HCT116 (cell line): ENCODE results near the gene CD93. TPM values are rescaled to one million over a fixed set of nuclear protein-coding genes. Genes with fewer than 3 reads are reported as not detected.

Experiments
- ATAC-seq: fragments of 200-7000 bp; cut with Tn5 transposase; 2 replicates; pipeline ENCODE4 v1.9.1; 2020; ENCODE audit warnings: mild to moderate bottlenecking, moderate library complexity
- BruUV-seq: library from RNA; stranded (reverse); fragments of 400-500 nt; replicated peaks from 2 replicates; lab custom pipeline; 2021; lab: Mats Ljungman, UMichigan
- CTCF ChIA-PET: fragments of 300-600 bp; sonication (Branson Sonifier 250); formaldehyde crosslinking; loops from one replicate; lab custom pipeline; 2021; ENCODE audit warnings: antibody characterized with exemption; lab: Charles Lee
- POLR2A ChIA-PET: fragments of 300-600, 350-600 bp; sonication (Branson Sonifier 250); formaldehyde crosslinking; loops from one replicate; lab custom pipeline; 2021; ENCODE audit warnings: antibody characterized with exemption; lab: Charles Lee
- RAD21 ChIA-PET, 2 experiments: fragments of 300-600 bp; sonication (Branson Sonifier 250); formaldehyde crosslinking; loops; one replicate each; lab custom pipeline; 2023; ENCODE audit warnings: low total read pairs in 2 of 2; ENCODE audit not compliant: uncharacterized antibody in 2 of 2, unreplicated experiment in 2 of 2, low non-redundant PET in 1 of 2; lab: Charles Lee
- DNase-seq: peaks from one replicate; pipeline ENCODE4 v3.0.0-alpha.2; 2010; ENCODE audit warnings: low read depth, low spot score
- H2AFZ ChIP-seq: fragments of 200-600 bp; shearing (Covaris generic), sonication (generic); 2 replicates; pipeline ENCODE4 v1.6.1; 2017; ENCODE audit warnings: low read depth, mixed run types, mixed read lengths, antibody characterized with exemption, low read length; ENCODE audit not compliant: poor library complexity, severe bottlenecking
- H3K27ac ChIP-seq: 2 replicates; pipeline ENCODE4 v1.5.1; 2012; ENCODE audit warnings: low read depth, low read length
- H3K27me3 ChIP-seq: fragments of 200-600 bp; sonication (generic); 2 replicates; pipeline ENCODE4 v1.6.1; 2016; ENCODE audit warnings: mixed run types, low read length, mixed read lengths; ENCODE audit not compliant: insufficient read depth
- H3K36me3 ChIP-seq, 2 experiments: fragments of 200-500 bp in 1 of 2; fragments of 200-600 bp in 1 of 2; sonication (Bioruptor generic) in 1 of 2; sonication (generic) in 1 of 2; 2 replicates each; pipeline versions ENCODE4 v1.5.1 to v1.6.1; 2014 to 2016; ENCODE audit warnings: low read length in 2 of 2, inconsistent platforms in 1 of 2, mixed read lengths in 1 of 2, mixed run types in 1 of 2; ENCODE audit not compliant: insufficient read depth in 2 of 2, control insufficient read depth in 1 of 2
- H3K4me1 ChIP-seq, 2 experiments: fragments of 200-600 bp in 1 of 2; sonication (generic) in 1 of 2; 2 replicates each; pipeline versions ENCODE4 v1.5.1 to v1.6.1; 2012 to 2017; ENCODE audit warnings: low read length in 2 of 2, inconsistent platforms in 1 of 2, mild to moderate bottlenecking in 1 of 2, mixed read lengths in 1 of 2, mixed run types in 1 of 2, moderate library complexity in 1 of 2; ENCODE audit not compliant: insufficient read depth in 2 of 2, control insufficient read depth in 1 of 2
- H3K4me2 ChIP-seq: fragments of 200-600 bp; sonication (generic); 2 replicates; pipeline ENCODE4 v1.6.1; 2017; ENCODE audit warnings: mixed run types, low read length, mixed read lengths
- H3K4me3 ChIP-seq, 2 experiments: fragments of 200-600 bp in 1 of 2; sonication (generic) in 1 of 2; replicated peaks in 1 of 2; 2 replicates each; pipeline ENCODE4 v1.5.1; 2011 to 2016; ENCODE audit warnings: low read length in 2 of 2, control low read depth in 1 of 2, low read depth in 1 of 2, mild to moderate bottlenecking in 1 of 2, mixed read lengths in 1 of 2, mixed run types in 1 of 2
- H3K79me2 ChIP-seq: fragments of 200-600 bp; sonication (generic); 2 replicates; pipeline ENCODE4 v1.6.1; 2017; ENCODE audit warnings: mild to moderate bottlenecking, mixed run types, low read length, moderate library complexity, mixed read lengths; ENCODE audit not compliant: insufficient read depth
- H3K9ac ChIP-seq: fragments of 200-600 bp; sonication (generic); 2 replicates; pipeline ENCODE4 v1.6.1; 2016; ENCODE audit warnings: low read length, mixed read lengths
- H3K9me2 ChIP-seq: fragments of 200-600 bp; sonication (generic), shearing (Covaris generic); 2 replicates; pipeline ENCODE4 v1.6.1; 2017; ENCODE audit warnings: mixed run types, mild to moderate bottlenecking, moderate library complexity; ENCODE audit not compliant: insufficient read depth
- H3K9me3 ChIP-seq, 2 experiments: fragments of 200-500 bp in 1 of 2; fragments of 200-600 bp in 1 of 2; sonication (Bioruptor generic) in 1 of 2; sonication (generic) in 1 of 2; 2 replicates each; pipeline ENCODE4 v1.6.1; 2014 to 2017; ENCODE audit warnings: low read length in 2 of 2, mixed read lengths in 2 of 2, inconsistent platforms in 1 of 2, low read depth in 1 of 2, mild to moderate bottlenecking in 1 of 2, mixed run types in 1 of 2, moderate library complexity in 1 of 2; ENCODE audit not compliant: control insufficient read depth in 1 of 2, insufficient read depth in 1 of 2
- H4K20me1 ChIP-seq: fragments of 200-600 bp; sonication (generic), shearing (Covaris generic); 2 replicates; pipeline ENCODE4 v1.6.1; 2017; ENCODE audit warnings: mixed run types, mild to moderate bottlenecking, moderate library complexity; ENCODE audit not compliant: insufficient read depth
- EZH2 ChIP-seq: fragments of 200-600 bp; sonication (generic); IDR thresholded peaks from 2 replicates; pipeline ENCODE4 v1.6.1; 2017; ENCODE audit warnings: antibody characterized with exemption, mixed run types
- EZH2phosphoT487 ChIP-seq: fragments of 200-600 bp; IDR thresholded peaks from 2 replicates; pipeline ENCODE4 v1.6.1; 2018; ENCODE audit warnings: antibody characterized with exemption, borderline replicate concordance
- JUND ChIP-seq: IDR thresholded peaks from 2 replicates; pipeline ENCODE4 v1.6.1; 2012
- POLR2A ChIP-seq: IDR thresholded peaks from 2 replicates; pipeline ENCODE4 v1.7.0; 2011; ENCODE audit warnings: borderline replicate concordance; ENCODE audit not compliant: insufficient read depth, insufficient read length; ENCODE audit errors: extremely low read depth
- RAD21 ChIP-seq: IDR thresholded peaks from 2 replicates; pipeline ENCODE4 v1.6.1; 2012; ENCODE audit warnings: low read depth, mild to moderate bottlenecking
- SIN3A ChIP-seq: IDR thresholded peaks from 2 replicates; pipeline ENCODE4 v1.6.1; 2012; ENCODE audit warnings: low read depth
- YY1 ChIP-seq: IDR thresholded peaks from 2 replicates; pipeline ENCODE4 v1.6.1; 2011; ENCODE audit warnings: low read length, low read depth, moderate library complexity, mild to moderate bottlenecking; ENCODE audit not compliant: insufficient replicate concordance; ENCODE audit errors: extremely low read depth
- ZFX ChIP-seq: fragments of 450-650 bp; IDR thresholded peaks from 2 replicates; pipeline ENCODE4 v1.6.1; 2017
- intact Hi-C: fragments of 100-400 bp; cut with micrococcal nuclease; formaldehyde crosslinking; loops from 2 replicates; pipeline ENCODE4 v1.10.0; 2022
- total RNA-seq: library from RNA; stranded (reverse); gene quantifications from one replicate; pipeline ENCODE4 v1.2.1, GENCODE V29; 2021; ENCODE audit not compliant: unreplicated experiment
- TF ChIP-seq, protein P1 (sequence below), 3 experiments: fragments of 200-600 bp in 1 of 3; sonication (generic) in 1 of 3; IDR thresholded peaks in 2 of 3; conservative IDR thresholded peaks in 1 of 3; 2 replicates each; pipeline ENCODE4 v1.5.1; 2012 to 2017; ENCODE audit warnings: low read depth in 2 of 3, low read length in 2 of 3, antibody characterized with exemption in 1 of 3, borderline replicate concordance in 1 of 3, control low read depth in 1 of 3, mild to moderate bottlenecking in 1 of 3, mixed read lengths in 1 of 3, mixed run types in 1 of 3, moderate library complexity in 1 of 3; ENCODE audit not compliant: insufficient read depth in 1 of 3

Gene CD93
- total RNA-seq, 1 experiment from 2014 or later, result 0.07 TPM

DNA sequence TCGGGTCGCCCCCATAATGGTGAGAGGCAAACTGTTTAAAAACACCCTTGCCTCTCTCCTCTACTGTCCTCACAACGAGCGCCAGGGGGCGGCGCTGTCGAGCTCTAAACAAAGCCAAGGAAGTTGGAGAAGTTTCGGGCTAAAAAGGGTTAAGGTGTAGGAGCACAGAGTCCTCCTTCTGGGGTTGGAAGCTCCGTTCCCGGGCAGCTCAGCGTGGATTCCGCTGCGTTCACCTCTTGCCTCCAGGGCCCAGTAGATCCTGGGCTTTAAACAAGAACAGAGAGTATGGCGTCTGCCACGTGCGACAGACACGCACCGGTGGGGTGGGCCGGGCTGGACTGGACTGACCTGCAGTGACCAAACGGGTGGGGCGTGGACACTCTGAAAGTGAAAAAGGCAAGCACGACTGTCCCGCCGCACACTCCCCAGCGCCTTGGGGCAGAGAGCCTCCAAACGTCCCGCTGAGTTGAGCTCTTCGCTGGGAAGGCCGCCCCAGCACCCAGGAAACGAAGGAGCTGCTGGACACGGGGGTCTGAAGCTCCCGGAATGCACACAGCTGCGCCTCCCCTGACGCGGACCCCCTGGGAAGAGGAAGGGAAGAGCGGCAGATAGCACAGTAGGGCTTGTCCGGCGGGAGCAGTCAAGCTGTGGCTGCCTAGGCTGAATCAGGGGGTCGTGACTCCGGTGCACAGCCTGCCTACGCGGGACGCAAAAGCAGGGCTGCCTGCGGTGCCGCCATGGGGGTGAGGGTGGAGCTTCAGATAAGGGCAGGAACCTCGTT, 35.1 kb downstream of the CD93 start:
- peak overlapping the region; percentile 99 for H3K4me2 ChIP-seq
- peaks cover 12% of the 10 kb centered on the region; the same call in 1 of the 2 replicates for H3K27me3 ChIP-seq
- peak overlapping the region; percentile 51 to 67 for H3K4me3 ChIP-seq
- POLR2A ChIA-PET, result interaction anchor here (1.0 to 1.1 kb wide), 2 partner anchors 11 to 150 kb away, joined by 3 to 4 read pairs; no protein-coding TSS in a partner anchor
- peak; percentile 42 for DNase-seq
- no peaks in the 10 kb centered on the region for H4K20me1 ChIP-seq
- H2AFZ ChIP-seq, result peak overlapping the region; percentile 92
- peaks cover 3 to 31% of the 10 kb centered on the region in 2 experiments; a peak in 3 of 4 replicates for H3K4me1 ChIP-seq
- no TSS peak for BruUV-seq
- H3K27ac ChIP-seq, result no peak overlapping the region
- RAD21 ChIA-PET, result interaction anchor here (0.6 to 2.0 kb wide), 5 partner anchors 9 to 195 kb away, joined by 3 to 18 read pairs (median 3); no protein-coding TSS in a partner anchor
- CTCF ChIA-PET, result interaction anchor here (0.6 to 2.9 kb wide), 18 partner anchors 10 to 709 kb away, joined by 3 to 47 read pairs (median 4); no protein-coding TSS in a partner anchor
- H3K9ac ChIP-seq, result no peak overlapping the region; the same call in 1 of the 2 replicates
- H3K36me3 ChIP-seq, result no peaks in the 10 kb centered on the region
- intact Hi-C loops, result loop anchor here (1.0 to 10.0 kb wide), 2 partner anchors 150 to 274 kb away; no protein-coding TSS in a partner anchor
- no peak for TF ChIP-seq JUND
- no peak for TF ChIP-seq ZFX
- peak; percentile 73 for TF ChIP-seq RAD21
- no peak for TF ChIP-seq EZH2phosphoT487
- TF ChIP-seq SIN3A, result no peak
- no peak for TF ChIP-seq EZH2
- TF ChIP-seq POLR2A, result no peak
- TF ChIP-seq, protein P1, sequence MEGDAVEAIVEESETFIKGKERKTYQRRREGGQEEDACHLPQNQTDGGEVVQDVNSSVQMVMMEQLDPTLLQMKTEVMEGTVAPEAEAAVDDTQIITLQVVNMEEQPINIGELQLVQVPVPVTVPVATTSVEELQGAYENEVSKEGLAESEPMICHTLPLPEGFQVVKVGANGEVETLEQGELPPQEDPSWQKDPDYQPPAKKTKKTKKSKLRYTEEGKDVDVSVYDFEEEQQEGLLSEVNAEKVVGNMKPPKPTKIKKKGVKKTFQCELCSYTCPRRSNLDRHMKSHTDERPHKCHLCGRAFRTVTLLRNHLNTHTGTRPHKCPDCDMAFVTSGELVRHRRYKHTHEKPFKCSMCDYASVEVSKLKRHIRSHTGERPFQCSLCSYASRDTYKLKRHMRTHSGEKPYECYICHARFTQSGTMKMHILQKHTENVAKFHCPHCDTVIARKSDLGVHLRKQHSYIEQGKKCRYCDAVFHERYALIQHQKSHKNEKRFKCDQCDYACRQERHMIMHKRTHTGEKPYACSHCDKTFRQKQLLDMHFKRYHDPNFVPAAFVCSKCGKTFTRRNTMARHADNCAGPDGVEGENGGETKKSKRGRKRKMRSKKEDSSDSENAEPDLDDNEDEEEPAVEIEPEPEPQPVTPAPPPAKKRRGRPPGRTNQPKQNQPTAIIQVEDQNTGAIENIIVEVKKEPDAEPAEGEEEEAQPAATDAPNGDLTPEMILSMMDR (IDR thresholded peaks at IDR 0.05 in 2 of 3, conservative IDR thresholded peaks at IDR 0.05 in 1 of 3; ENCODE audit: borderline replicate concordance in 1 of 3, insufficient read depth in 1 of 3, low read depth in 2 of 3, low read length in 2 of 3), result peak; percentile 54 to 73 (median 70); a peak in 5 of 6 replicates
- TF ChIP-seq YY1, result no peak
- H3K9me2 ChIP-seq, result no peaks in the 10 kb centered on the region
- peak; percentile 69 for ATAC-seq
- no peaks in the 10 kb centered on the region for H3K9me3 ChIP-seq
- H3K79me2 ChIP-seq, result no peaks in the 10 kb centered on the region
